ENCODE data around the gene AFF3. TPM values are rescaled to one million over a fixed set of nuclear protein-coding genes. Genes with fewer than 3 reads are reported as not detected.

AFF3 gene
- total RNA-seq, 2 experiments from 2014 or later = 5.6 TPM

GRCh38 chr2:100039291-100039980, 103.0 kb downstream of the AFF3 start:
- no peak for DNase-seq
- ChIA-PET CTCF (interaction anchor here (0.7 kb wide), 1 partner anchor 14 kb away, joined by 3 read pairs; no protein-coding TSS in a partner anchor), POLR2A (no interaction called here)
- intact Hi-C loops (cut with DNase I, micrococcal nuclease) = no loop called here
- no peaks in the 10 kb centered on the region for H3K36me3 Mint-ChIP-seq (ENCODE audit: low read depth)
- no peaks in the 10 kb centered on the region for H3K4me1 Mint-ChIP-seq
- no peaks in the 10 kb centered on the region for H3K27me3 Mint-ChIP-seq
- no peak overlapping the region for H3K27ac Mint-ChIP-seq
- no peaks in the 10 kb centered on the region for H3K9me3 Mint-ChIP-seq (ENCODE audit: low read depth)
- ATAC-seq = no peak
- no peak overlapping the region for H3K4me3 Mint-ChIP-seq

DNA sequence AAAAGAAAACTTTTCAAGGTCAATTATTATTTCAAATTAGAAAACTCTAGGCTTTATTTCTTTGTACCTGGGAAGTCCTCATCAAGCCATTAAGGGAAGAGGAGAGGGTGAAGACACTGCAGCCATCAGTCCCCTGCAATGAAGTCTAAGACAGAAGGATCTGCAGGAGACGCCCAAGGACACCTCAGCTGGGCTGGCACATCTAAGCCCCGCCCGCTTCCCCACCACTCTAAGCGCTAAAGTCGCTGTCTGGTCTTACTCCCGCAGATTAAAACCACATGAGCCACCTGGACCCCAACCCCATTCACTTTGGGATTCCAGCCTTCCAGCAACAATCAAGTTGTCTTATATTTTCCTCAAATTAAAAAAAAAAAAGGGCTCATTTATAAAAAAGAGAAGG, 104.4 kb downstream of the AFF3 start:
- ChIA-PET CTCF (interaction anchor here (0.7 kb wide), 1 partner anchor 548 kb away, joined by 4 read pairs; the partner anchor contains the start of gene REV1), POLR2A (no interaction called here)
- no peaks in the 10 kb centered on the region for H3K36me3 Mint-ChIP-seq (ENCODE audit: low read depth)
- H3K27me3 Mint-ChIP-seq = no peaks in the 10 kb centered on the region
- no peak for ATAC-seq
- H3K9me3 Mint-ChIP-seq (ENCODE audit: low read depth) = no peaks in the 10 kb centered on the region
- no peak overlapping the region for H3K4me3 Mint-ChIP-seq
- intact Hi-C loops (cut with DNase I, micrococcal nuclease) = no loop called here
- H3K4me1 Mint-ChIP-seq = no peaks in the 10 kb centered on the region
- DNase-seq = peak; percentile 17
- H3K27ac Mint-ChIP-seq = no peak overlapping the region

GRCh38 chr2:100036793-100037192, 105.6 kb downstream of the AFF3 start:
- POLR2A ChIA-PET = no interaction called here
- Mint-ChIP-seq H3K4me1 (no peaks in the 10 kb centered on the region), H3K4me3 (no peak overlapping the region), H3K27ac (no peak overlapping the region), H3K36me3 (ENCODE audit: low read depth) (no peaks in the 10 kb centered on the region), H3K9me3 (ENCODE audit: low read depth) (no peaks in the 10 kb centered on the region), H3K27me3 (no peaks in the 10 kb centered on the region)
- ATAC-seq = no peak
- intact Hi-C loops (cut with DNase I, micrococcal nuclease) = no loop called here
- DNase-seq = no peak
- CTCF ChIA-PET = interaction anchor here (0.9 kb wide), 1 partner anchor 24 kb away, joined by 3 read pairs; no protein-coding TSS in a partner anchor

DNA sequence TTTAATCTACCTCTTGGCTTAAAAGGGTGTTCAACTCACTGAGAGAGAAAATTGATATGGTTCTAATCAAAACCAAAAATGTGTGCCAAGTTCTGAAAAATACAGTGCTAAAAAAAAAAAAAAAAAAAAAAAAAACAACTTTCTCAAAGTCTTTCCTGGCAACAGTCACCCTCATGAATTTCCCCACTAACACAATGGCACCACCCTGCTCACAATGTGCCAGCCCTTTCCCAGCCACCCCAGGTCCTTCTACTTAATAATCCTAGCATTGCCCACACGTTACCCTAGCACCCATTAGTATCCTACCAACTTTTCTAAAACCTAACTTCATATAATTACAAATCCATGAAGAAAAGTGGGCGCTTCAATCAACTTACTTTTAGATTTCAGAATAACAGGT, 106.4 kb downstream of the AFF3 start:
- no peak for DNase-seq
- H3K27ac Mint-ChIP-seq = no peak overlapping the region
- intact Hi-C loops (cut with DNase I, micrococcal nuclease) = no loop called here
- ChIA-PET POLR2A (no interaction called here), CTCF (interaction anchor here (0.9 kb wide), 1 partner anchor 24 kb away, joined by 3 read pairs; no protein-coding TSS in a partner anchor)
- no peak overlapping the region for H3K4me3 Mint-ChIP-seq
- H3K36me3 Mint-ChIP-seq (ENCODE audit: low read depth) = no peaks in the 10 kb centered on the region
- no peak for ATAC-seq
- no peaks in the 10 kb centered on the region for H3K9me3 Mint-ChIP-seq (ENCODE audit: low read depth)
- no peaks in the 10 kb centered on the region for H3K4me1 Mint-ChIP-seq
- H3K27me3 Mint-ChIP-seq = no peaks in the 10 kb centered on the region

GRCh38 chr2:100034431-100034830, 108.0 kb downstream of the AFF3 start:
- H3K27me3 Mint-ChIP-seq = no peaks in the 10 kb centered on the region
- ChIA-PET CTCF (no interaction called here), POLR2A (no interaction called here)
- no peaks in the 10 kb centered on the region for H3K9me3 Mint-ChIP-seq (ENCODE audit: low read depth)
- no peak for DNase-seq
- no peaks in the 10 kb centered on the region for H3K4me1 Mint-ChIP-seq
- H3K4me3 Mint-ChIP-seq = no peak overlapping the region
- intact Hi-C loops (cut with DNase I, micrococcal nuclease) = no loop called here
- no peak overlapping the region for H3K27ac Mint-ChIP-seq
- ATAC-seq = no peak
- no peaks in the 10 kb centered on the region for H3K36me3 Mint-ChIP-seq (ENCODE audit: low read depth)

- POLR2A ChIA-PET = no interaction called here
- no peak for DNase-seq
- Mint-ChIP-seq H3K27me3 (no peaks in the 10 kb centered on the region), H3K36me3 (ENCODE audit: low read depth) (no peaks in the 10 kb centered on the region), H3K4me3 (no peak overlapping the region), H3K9me3 (ENCODE audit: low read depth) (no peaks in the 10 kb centered on the region), H3K4me1 (no peaks in the 10 kb centered on the region), H3K27ac (no peak overlapping the region)
- intact Hi-C loops (cut with DNase I, micrococcal nuclease) = no loop called here
- CTCF ChIA-PET = no interaction called here
- no peak for ATAC-seq
These were observed 108.4 kb downstream of the AFF3 start for GRCh38 chr2:100033976-100034375.

- intact Hi-C loops (cut with DNase I, micrococcal nuclease) = no loop called here
- no peak overlapping the region for H3K4me3 Mint-ChIP-seq
- H3K9me3 Mint-ChIP-seq (ENCODE audit: low read depth) = no peaks in the 10 kb centered on the region
- CTCF ChIA-PET = no interaction called here
- no peaks in the 10 kb centered on the region for H3K4me1 Mint-ChIP-seq
- DNase-seq (no peak), ATAC-seq (no peak)
- H3K27me3 Mint-ChIP-seq = no peaks in the 10 kb centered on the region
- H3K27ac Mint-ChIP-seq = no peak overlapping the region
- POLR2A ChIA-PET = no interaction called here
- no peaks in the 10 kb centered on the region for H3K36me3 Mint-ChIP-seq (ENCODE audit: low read depth)
These were observed 110.8 kb downstream of the AFF3 start for GRCh38 chr2:100031604-100032003.

GRCh38 chr2:100029460-100029859, 112.9 kb downstream of the AFF3 start:
- no peaks in the 10 kb centered on the region for H3K27me3 Mint-ChIP-seq
- no peaks in the 10 kb centered on the region for H3K4me1 Mint-ChIP-seq
- H3K4me3 Mint-ChIP-seq = no peak overlapping the region
- H3K36me3 Mint-ChIP-seq (ENCODE audit: low read depth) = no peaks in the 10 kb centered on the region
- CTCF ChIA-PET = interaction anchor here (0.7 kb wide), 1 partner anchor 10 kb away, joined by 3 read pairs; no protein-coding TSS in a partner anchor
- intact Hi-C loops (cut with DNase I, micrococcal nuclease) = no loop called here
- no peak for DNase-seq
- no peak overlapping the region for H3K27ac Mint-ChIP-seq
- H3K9me3 Mint-ChIP-seq (ENCODE audit: low read depth) = no peaks in the 10 kb centered on the region
- POLR2A ChIA-PET = no interaction called here
- no peak for ATAC-seq

DNA sequence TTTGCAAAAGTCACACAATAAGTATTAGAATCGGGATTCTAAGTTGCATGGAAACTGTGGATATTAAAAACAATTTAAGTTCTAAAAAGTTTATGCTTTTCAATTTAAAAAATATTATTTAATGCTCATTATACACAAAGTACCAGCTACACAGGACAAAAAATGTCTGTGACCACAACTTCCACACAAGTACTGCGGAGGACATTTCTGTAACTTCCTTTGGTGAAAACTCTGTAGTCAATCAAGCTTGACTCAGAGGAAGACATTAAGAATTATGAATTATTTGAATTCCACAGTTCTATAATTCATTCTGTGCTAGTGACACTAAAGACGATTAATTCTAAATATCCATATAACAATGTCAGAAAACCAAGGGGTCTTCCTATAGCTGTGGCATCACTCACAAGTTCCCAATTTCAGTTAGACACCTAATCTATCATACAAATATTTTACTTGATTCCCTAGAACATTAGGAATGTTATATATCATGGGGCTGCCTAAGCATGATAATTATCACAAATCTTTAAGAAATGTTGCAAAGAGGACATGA, 120.5 kb downstream of the AFF3 start:
- ATAC-seq = no peak

DNA sequence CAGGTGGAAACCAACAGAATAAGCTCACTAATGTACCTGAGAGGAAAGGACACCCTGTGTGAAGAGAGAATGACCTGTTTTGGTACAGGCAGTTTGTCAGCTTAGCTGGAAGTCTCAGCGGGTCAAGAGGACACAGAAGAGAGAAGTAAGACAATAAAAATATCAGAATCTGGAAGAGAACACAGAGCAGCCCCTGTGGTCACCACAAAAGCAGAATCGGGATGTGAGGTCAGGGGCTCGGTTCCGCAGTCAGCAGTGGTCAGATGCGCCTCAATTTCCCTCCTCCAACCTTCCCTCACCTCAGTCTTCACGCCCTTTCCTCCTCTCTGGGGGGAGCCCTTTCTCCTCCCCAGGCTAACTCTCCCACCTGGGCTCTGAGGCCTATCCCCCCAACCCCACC, 122.9 kb downstream of the AFF3 start:
- no peaks in the 10 kb centered on the region for H3K27me3 Mint-ChIP-seq

More for the DNA sequence above, 120.5 kb downstream of the AFF3 start:
- Mint-ChIP-seq H3K36me3 (ENCODE audit: low read depth) (no peaks in the 10 kb centered on the region), H3K27me3 (no peaks in the 10 kb centered on the region), H3K9me3 (ENCODE audit: low read depth) (no peaks in the 10 kb centered on the region), H3K27ac (no peak overlapping the region), H3K4me1 (no peaks in the 10 kb centered on the region), H3K4me3 (no peak overlapping the region)
- CTCF ChIA-PET = no interaction called here
- POLR2A ChIA-PET = no interaction called here
- no peak for DNase-seq
- intact Hi-C loops (cut with DNase I, micrococcal nuclease) = no loop called here

DNA sequence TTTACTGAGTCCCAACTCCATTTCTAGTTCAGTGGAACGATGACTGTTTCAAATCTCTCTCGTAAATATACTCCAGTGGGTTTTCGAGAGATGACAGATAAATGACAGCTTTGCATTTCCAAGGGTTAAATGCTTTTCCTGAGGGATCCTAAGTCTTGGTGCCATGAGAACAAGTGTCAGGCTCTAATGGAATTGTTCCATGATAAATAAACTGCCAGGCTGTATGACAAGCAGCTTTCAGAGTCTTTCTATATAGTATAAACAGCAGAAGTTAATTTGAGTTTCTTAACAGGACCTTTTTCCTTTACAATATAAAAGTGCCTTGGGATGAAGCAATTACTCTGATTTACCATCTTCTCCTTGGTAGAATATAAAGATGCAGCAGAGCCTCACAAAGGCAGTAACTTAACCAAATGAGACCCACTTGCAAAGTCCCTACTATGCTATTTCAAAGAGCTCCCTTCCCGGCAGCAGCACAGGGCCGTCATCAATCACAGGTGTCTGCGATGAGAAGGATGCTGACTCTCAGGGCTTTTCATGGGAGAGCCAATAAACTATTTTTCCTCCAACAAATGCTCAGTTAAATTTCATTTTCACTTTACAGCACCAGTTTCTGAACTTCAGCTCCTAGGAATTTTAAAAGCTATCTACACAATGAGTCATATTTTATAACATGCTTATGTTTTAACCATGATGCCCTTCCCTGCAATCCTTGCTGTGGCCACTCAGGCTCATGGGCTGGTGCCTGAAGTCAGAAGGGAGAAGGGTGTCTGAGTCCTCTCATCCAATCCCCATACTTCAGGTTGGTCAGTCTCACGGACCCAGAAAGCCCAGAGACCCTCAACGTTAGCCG, 123.8 kb downstream of the AFF3 start:
- ATAC-seq (no peak), DNase-seq (no peak)
- POLR2A ChIA-PET = no interaction called here
- Mint-ChIP-seq H3K9me3 (ENCODE audit: low read depth) (no peaks in the 10 kb centered on the region), H3K36me3 (ENCODE audit: low read depth) (no peaks in the 10 kb centered on the region), H3K4me3 (no peak overlapping the region), H3K4me1 (no peaks in the 10 kb centered on the region), H3K27ac (no peak overlapping the region), H3K27me3 (no peaks in the 10 kb centered on the region)
- intact Hi-C loops (cut with DNase I, micrococcal nuclease) = no loop called here
- CTCF ChIA-PET = interaction anchor here (0.6 to 0.7 kb wide), 2 partner anchors 11 to 116 kb away, joined by 3 to 4 read pairs; no protein-coding TSS in a partner anchor

More for the DNA sequence above, 122.9 kb downstream of the AFF3 start:
- DNase-seq = no peak
- ChIA-PET POLR2A (no interaction called here), CTCF (interaction anchor here (0.7 kb wide), 1 partner anchor 115 kb away, joined by 4 read pairs; no protein-coding TSS in a partner anchor)
- Mint-ChIP-seq H3K9me3 (ENCODE audit: low read depth) (no peaks in the 10 kb centered on the region), H3K4me1 (no peaks in the 10 kb centered on the region), H3K4me3 (no peak overlapping the region), H3K27ac (no peak overlapping the region), H3K36me3 (ENCODE audit: low read depth) (no peaks in the 10 kb centered on the region)
- intact Hi-C loops (cut with DNase I, micrococcal nuclease) = no loop called here
- no peak for ATAC-seq

Data from activated CD4-positive, alpha-beta T cell treated with anti-CD3 and anti-CD28 coated beads for 36 hours (primary cell).